ENCODE data around the gene SAAL1.

DNA sequence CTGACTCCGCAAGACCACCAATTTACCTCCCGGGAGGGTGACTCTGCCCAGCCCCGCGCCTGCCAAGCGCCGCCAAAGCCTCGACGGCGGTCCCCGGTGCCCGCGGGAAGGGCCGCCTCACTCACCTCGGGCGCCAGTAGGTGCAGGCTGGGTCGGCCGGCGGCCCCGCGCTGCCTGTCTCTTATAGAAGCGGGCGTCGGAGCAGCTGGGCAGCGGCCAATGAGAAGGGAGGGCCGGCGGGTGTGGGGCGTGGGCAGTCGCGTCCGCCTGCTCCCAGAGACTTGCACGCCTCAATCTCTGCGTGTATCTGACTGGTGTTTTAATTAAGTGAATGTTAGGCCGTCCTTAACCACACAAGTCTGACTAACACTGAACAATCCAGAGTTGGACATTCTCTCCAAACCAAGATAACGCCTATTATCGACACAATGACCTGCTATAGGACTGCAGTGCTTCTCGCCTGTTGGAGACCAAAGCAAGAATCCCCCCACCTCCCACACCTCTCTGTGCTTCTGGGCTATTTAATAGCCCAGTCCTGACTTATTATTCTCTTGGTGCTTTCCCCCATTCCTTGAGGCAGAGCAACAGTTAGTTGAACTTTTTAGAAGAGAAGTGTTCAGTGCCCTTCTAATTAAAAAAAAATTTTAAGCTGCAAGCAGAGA, 59.6 kb downstream of the SAAL1 start, which contains the start of gene TPH1:
- TF ChIP-seq, protein P1, sequence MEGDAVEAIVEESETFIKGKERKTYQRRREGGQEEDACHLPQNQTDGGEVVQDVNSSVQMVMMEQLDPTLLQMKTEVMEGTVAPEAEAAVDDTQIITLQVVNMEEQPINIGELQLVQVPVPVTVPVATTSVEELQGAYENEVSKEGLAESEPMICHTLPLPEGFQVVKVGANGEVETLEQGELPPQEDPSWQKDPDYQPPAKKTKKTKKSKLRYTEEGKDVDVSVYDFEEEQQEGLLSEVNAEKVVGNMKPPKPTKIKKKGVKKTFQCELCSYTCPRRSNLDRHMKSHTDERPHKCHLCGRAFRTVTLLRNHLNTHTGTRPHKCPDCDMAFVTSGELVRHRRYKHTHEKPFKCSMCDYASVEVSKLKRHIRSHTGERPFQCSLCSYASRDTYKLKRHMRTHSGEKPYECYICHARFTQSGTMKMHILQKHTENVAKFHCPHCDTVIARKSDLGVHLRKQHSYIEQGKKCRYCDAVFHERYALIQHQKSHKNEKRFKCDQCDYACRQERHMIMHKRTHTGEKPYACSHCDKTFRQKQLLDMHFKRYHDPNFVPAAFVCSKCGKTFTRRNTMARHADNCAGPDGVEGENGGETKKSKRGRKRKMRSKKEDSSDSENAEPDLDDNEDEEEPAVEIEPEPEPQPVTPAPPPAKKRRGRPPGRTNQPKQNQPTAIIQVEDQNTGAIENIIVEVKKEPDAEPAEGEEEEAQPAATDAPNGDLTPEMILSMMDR (tag by site-specific recombination; IDR thresholded peaks at IDR 0.05), result no peak
- TF ChIP-seq, protein P2, sequence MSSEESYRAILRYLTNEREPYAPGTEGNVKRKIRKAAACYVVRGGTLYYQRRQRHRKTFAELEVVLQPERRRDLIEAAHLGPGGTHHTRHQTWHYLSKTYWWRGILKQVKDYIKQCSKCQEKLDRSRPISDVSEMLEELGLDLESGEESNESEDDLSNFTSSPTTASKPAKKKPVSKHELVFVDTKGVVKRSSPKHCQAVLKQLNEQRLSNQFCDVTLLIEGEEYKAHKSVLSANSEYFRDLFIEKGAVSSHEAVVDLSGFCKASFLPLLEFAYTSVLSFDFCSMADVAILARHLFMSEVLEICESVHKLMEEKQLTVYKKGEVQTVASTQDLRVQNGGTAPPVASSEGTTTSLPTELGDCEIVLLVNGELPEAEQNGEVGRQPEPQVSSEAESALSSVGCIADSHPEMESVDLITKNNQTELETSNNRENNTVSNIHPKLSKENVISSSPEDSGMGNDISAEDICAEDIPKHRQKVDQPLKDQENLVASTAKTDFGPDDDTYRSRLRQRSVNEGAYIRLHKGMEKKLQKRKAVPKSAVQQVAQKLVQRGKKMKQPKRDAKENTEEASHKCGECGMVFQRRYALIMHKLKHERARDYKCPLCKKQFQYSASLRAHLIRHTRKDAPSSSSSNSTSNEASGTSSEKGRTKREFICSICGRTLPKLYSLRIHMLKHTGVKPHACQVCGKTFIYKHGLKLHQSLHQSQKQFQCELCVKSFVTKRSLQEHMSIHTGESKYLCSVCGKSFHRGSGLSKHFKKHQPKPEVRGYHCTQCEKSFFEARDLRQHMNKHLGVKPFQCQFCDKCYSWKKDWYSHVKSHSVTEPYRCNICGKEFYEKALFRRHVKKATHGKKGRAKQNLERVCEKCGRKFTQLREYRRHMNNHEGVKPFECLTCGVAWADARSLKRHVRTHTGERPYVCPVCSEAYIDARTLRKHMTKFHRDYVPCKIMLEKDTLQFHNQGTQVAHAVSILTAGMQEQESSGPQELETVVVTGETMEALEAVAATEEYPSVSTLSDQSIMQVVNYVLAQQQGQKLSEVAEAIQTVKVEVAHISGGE (tag by site-specific recombination; conservative IDR thresholded peaks at IDR 0.05; ENCODE audit: low read depth), result no peak
- TF ChIP-seq ZNF768 (tag by site-specific recombination; IDR thresholded peaks at IDR 0.05), result no peak
- TF ChIP-seq ZNF521 (tag by site-specific recombination; IDR thresholded peaks at IDR 0.05), result no peak
- TF ChIP-seq, protein P3, sequence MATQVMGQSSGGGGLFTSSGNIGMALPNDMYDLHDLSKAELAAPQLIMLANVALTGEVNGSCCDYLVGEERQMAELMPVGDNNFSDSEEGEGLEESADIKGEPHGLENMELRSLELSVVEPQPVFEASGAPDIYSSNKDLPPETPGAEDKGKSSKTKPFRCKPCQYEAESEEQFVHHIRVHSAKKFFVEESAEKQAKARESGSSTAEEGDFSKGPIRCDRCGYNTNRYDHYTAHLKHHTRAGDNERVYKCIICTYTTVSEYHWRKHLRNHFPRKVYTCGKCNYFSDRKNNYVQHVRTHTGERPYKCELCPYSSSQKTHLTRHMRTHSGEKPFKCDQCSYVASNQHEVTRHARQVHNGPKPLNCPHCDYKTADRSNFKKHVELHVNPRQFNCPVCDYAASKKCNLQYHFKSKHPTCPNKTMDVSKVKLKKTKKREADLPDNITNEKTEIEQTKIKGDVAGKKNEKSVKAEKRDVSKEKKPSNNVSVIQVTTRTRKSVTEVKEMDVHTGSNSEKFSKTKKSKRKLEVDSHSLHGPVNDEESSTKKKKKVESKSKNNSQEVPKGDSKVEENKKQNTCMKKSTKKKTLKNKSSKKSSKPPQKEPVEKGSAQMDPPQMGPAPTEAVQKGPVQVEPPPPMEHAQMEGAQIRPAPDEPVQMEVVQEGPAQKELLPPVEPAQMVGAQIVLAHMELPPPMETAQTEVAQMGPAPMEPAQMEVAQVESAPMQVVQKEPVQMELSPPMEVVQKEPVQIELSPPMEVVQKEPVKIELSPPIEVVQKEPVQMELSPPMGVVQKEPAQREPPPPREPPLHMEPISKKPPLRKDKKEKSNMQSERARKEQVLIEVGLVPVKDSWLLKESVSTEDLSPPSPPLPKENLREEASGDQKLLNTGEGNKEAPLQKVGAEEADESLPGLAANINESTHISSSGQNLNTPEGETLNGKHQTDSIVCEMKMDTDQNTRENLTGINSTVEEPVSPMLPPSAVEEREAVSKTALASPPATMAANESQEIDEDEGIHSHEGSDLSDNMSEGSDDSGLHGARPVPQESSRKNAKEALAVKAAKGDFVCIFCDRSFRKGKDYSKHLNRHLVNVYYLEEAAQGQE (tag by site-specific recombination; IDR thresholded peaks at IDR 0.05), result no peak
- no peak for TF ChIP-seq KLF1 (tag by site-specific recombination; IDR thresholded peaks at IDR 0.05)
- TF ChIP-seq IKZF3 (tag by site-specific recombination; IDR thresholded peaks at IDR 0.05), result no peak
- TF ChIP-seq, protein P4, sequence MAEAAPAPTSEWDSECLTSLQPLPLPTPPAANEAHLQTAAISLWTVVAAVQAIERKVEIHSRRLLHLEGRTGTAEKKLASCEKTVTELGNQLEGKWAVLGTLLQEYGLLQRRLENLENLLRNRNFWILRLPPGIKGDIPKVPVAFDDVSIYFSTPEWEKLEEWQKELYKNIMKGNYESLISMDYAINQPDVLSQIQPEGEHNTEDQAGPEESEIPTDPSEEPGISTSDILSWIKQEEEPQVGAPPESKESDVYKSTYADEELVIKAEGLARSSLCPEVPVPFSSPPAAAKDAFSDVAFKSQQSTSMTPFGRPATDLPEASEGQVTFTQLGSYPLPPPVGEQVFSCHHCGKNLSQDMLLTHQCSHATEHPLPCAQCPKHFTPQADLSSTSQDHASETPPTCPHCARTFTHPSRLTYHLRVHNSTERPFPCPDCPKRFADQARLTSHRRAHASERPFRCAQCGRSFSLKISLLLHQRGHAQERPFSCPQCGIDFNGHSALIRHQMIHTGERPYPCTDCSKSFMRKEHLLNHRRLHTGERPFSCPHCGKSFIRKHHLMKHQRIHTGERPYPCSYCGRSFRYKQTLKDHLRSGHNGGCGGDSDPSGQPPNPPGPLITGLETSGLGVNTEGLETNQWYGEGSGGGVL (tag by site-specific recombination; IDR thresholded peaks at IDR 0.05), result no peak
- TF ChIP-seq ZNF529 (tag by site-specific recombination; IDR thresholded peaks at IDR 0.05; ENCODE audit: insufficient replicate concordance), result no peak
- TF ChIP-seq REPIN1 (tag by site-specific recombination; IDR thresholded peaks at IDR 0.05; ENCODE audit: low read depth), result no peak
- 0 out of 2 replicates have a peak, but pooled peaks have one; percentile 28 for TF ChIP-seq ZBTB17 (tag by site-specific recombination; IDR thresholded peaks at IDR 0.05)
- TF ChIP-seq MEIS1 (CRISPR knock-in tag; IDR thresholded peaks at IDR 0.05; ENCODE audit: borderline replicate concordance), result no peak
- no peak for TF ChIP-seq ZNF600 (tag by site-specific recombination; IDR thresholded peaks at IDR 0.05)
- TF ChIP-seq, protein P5, sequence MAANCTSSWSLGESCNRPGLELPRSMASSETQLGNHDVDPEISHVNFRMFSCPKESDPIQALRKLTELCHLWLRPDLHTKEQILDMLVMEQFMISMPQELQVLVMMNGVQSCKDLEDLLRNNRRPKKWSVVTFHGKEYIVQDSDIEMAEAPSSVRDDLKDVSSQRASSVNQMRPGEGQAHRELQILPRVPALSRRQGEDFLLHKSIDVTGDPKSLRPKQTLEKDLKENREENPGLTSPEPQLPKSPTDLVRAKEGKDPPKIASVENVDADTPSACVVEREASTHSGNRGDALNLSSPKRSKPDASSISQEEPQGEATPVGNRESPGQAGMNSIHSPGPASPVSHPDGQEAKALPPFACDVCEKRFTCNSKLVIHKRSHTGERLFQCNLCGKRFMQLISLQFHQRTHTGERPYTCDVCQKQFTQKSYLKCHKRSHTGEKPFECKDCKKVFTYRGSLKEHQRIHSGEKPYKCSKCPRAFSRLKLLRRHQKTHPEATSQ (tag by site-specific recombination; IDR thresholded peaks at IDR 0.05), result no peak
